HepG2 (cell line): ENCODE measurements around the gene LEMD1.

Experiments
- EZH2 ChIP-seq: conservative IDR thresholded peaks from 2 replicates; pipeline ENCODE4 v1.6.1; 2012; ENCODE audit warnings: mild to moderate bottlenecking, low read depth, low read length, moderate library complexity
- IRF2 ChIP-seq: IDR thresholded peaks from 2 replicates; pipeline ENCODE4 v1.6.1; 2018; ENCODE audit warnings: missing genetic modification reagents, missing compliant biosample characterization
- NFYB ChIP-seq: sonication (generic); formaldehyde crosslinking; IDR thresholded peaks from 2 replicates; pipeline ENCODE4 v1.4.0; 2020; ENCODE audit warnings: missing genetic modification reagents
- POLR2A ChIP-seq, 2 experiments: IDR thresholded peaks; 2 replicates each; pipeline ENCODE4 v1.6.1; 2011; ENCODE audit warnings: low read depth in 2 of 2, low read length in 2 of 2, mild to moderate bottlenecking in 1 of 2, moderate library complexity in 1 of 2; ENCODE audit not compliant: insufficient read depth in 1 of 2
- ZFP1 ChIP-seq: IDR thresholded peaks from 2 replicates; pipeline ENCODE4 v1.6.1; 2016
- ZFX ChIP-seq: sonication (generic); formaldehyde crosslinking; IDR thresholded peaks from 2 replicates; pipeline ENCODE4 v1.4.0; 2020; ENCODE audit warnings: mild to moderate bottlenecking, low read depth, missing genetic modification reagents, moderate library complexity
- ZNF891 ChIP-seq: sonication (generic); formaldehyde crosslinking; IDR thresholded peaks from 2 replicates; pipeline ENCODE4 v1.5.0; 2020; ENCODE audit warnings: mild to moderate bottlenecking, missing genetic modification reagents
- TF ChIP-seq, protein P1 (sequence below): sonication (generic); formaldehyde crosslinking; IDR thresholded peaks from 2 replicates; pipeline ENCODE4 v1.5.0; 2020; ENCODE audit warnings: mild to moderate bottlenecking, missing genetic modification reagents, moderate library complexity

DNA sequence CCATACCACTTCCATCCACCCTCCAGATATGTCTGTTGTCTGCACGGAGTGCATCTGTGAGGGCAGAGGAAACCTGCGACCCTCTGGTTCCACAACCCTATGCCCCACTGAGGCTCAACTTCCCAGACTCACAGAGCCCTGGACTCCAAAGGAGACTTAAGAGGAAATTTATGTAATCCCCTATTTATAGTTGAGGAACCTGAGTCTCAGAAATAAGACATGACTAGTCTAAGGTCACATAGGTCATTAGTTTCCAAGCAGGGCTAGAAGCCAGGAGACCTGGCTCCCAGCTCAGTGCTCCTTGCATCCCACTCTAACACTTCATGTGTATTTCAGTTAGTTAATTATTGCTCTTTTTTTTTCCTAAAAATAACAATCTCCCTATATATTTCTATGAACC is 15.7 kb upstream of the LEMD1 start:
- TF ChIP-seq ZFX (no peak), ZFP1 (CRISPR knock-in tag) (no peak), ZNF891 (CRISPR knock-in tag) (no peak), IRF2 (CRISPR knock-in tag) (no peak), NFYB (CRISPR knock-in tag) (no peak), EZH2 (no peak), POLR2A (IDR thresholded peaks at IDR 0.05; ENCODE audit: insufficient read depth in 1 of 2, low read depth in 2 of 2, low read length in 2 of 2) (no peak)
- TF ChIP-seq, protein P1, sequence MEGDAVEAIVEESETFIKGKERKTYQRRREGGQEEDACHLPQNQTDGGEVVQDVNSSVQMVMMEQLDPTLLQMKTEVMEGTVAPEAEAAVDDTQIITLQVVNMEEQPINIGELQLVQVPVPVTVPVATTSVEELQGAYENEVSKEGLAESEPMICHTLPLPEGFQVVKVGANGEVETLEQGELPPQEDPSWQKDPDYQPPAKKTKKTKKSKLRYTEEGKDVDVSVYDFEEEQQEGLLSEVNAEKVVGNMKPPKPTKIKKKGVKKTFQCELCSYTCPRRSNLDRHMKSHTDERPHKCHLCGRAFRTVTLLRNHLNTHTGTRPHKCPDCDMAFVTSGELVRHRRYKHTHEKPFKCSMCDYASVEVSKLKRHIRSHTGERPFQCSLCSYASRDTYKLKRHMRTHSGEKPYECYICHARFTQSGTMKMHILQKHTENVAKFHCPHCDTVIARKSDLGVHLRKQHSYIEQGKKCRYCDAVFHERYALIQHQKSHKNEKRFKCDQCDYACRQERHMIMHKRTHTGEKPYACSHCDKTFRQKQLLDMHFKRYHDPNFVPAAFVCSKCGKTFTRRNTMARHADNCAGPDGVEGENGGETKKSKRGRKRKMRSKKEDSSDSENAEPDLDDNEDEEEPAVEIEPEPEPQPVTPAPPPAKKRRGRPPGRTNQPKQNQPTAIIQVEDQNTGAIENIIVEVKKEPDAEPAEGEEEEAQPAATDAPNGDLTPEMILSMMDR (CRISPR knock-in tag): no peak
